HG03060 (cell line): ENCODE results near the gene SPDEF.

Experiments
- ATAC-seq: cut with Tn5 transposase; IDR thresholded peaks from one replicate; pipeline ENCODE4 v1.9.1; 2021; ENCODE audit warnings: low read depth, moderate number of reproducible peaks; ENCODE audit not compliant: unreplicated experiment

SPDEF gene

GRCh38 chr6:34556031-34556471, at the start of gene SPDEF:
SPDEF (minus strand) TSS chr6:34556329; CDS start chr6:34544455, 11,874 bp downstream.
- no peak for ATAC-seq

DNA sequence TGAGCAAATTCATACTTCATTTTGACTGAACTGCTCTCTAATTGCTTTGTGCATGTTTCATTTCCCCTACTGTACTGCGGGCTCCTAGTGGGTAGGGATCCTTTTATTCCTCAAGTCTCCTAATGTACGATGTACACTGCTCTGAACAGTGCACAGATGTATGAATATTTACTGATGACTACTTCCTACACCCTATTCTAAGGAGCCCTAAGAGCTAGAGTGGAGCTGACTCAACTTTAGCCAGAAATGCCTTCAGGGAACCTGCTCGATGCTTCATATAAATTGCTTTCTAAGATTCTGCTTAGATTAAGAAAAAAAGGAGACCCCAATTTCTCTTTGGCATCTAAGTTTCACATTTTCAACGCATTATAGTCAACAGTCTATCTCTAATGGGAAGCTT, 47.6 kb upstream of the SPDEF start:
- no peak for ATAC-seq

DNA sequence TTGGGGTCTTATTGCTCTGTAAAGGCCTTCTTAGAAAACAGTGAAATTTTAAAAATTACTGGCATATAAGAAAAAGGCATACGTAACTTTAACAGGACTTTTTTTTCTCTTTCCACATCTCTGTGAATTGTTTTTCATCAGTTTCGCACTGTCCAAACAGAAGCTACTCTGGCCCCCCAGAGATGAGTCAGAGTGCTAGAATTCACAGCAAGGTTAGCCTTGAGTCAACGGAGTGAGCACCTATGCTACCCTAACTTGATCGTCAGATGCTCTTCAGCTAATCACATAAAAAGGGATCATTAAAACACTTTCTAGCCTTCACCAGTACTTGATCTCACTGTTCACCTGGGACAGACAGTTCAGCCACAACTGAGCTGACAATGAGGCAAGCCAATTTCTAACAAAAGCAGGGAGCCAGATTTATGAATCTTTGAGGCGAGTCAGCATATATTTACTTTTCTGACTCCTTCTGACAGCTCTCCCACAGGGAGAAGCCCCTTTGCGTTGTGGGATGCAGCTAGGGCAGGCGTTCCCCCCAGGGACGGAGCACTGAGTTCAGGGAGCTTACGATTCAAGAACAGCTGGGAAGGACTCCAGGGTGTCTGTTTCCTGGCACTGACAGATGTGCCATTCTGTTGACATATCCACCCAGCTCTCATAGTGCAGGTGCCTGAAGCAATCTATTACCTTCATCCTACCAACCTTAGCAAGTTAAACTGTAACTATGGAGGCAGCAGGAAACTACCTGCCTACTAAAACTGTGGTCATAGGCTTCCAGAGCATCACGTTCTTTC, 46.4 kb upstream of the SPDEF start:
- no peak for ATAC-seq

DNA sequence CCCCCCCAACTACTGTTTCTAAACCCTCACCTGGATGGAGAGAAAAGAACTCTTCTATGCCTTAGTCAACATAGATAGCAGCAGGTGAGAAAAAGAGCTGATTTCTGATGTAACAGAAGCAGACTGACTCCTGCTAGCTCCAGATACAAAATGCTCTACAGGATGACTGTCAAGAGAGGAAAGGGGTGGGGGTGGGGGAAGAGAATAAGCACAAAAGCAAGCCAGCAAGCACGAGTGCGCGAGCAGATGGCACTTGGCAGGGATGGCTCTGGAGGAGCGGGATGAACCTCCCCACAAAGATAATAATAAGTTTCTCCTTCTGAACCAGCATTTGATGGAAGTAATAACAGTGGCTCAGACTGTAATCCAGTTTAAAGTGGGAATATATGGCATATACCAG, 45.6 kb upstream of the SPDEF start:
- ATAC-seq: no peak

- no peak for ATAC-seq
These were observed 44.7 kb upstream of the SPDEF start for GRCh38 chr6:34600796-34601195.

DNA sequence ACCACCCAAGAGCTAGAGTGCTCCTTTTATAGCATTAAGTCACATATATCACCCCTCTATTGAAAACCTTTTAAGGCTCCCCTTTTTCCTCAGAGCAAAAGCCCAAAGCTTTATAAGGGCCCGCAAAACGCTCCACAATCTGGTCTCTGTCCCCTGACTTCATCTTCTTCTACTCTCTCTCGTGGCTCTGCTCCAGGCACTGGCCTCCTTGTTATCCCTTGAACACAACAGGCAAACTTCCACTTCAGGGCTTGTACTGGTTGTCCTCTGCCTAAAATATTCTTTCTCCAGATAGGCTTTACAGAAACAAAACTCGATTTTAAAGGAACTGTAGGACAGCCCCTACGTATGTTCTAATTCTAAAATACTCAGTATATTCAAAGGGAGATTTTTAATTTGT, 44.0 kb upstream of the SPDEF start:
- no peak for ATAC-seq

GRCh38 chr6:34598712-34599111, 42.6 kb upstream of the SPDEF start:
- ATAC-seq: no peak

DNA sequence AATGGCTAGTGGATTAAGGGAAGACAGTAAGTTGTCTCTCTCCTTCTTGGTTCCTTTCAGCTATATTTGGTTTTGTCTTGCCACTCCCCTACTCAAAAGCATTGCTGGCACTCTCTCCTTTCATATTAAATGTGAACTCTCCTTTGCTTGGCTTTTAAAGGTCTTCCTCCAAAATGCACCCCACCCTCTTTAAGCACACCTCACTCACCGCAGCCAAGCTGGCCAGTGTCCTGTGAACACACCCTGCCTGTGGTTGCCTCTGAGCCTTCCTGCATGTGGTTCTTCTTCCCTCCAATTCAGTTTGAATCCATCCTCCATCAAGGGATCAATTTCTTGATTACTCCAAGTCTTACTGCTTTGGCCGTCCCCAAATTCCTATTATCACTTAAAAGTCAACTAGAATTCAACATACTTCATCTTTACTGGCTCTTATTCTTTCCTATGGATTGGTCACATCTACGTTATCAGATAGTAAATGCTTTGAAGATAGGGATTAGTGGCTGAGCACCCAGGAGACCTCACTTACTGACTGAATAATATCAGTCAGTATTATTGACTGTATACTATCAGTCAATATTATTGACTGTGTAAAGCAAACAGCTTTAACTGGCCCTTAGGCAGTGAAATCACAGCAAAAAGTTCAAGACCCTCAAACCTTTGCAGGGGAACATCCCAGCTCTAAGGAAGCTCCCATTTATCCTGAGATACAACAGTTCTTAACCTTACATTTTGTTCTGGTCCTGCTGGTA, 41.6 kb upstream of the SPDEF start:
- no peak for ATAC-seq

GRCh38 chr6:34596798-34597197, 40.7 kb upstream of the SPDEF start:
- no peak for ATAC-seq

GRCh38 chr6:34595332-34596184, 39.4 kb upstream of the SPDEF start:
- ATAC-seq: no peak

- ATAC-seq: no peak
These were observed 37.6 kb upstream of the SPDEF start for GRCh38 chr6:34593701-34594100.

DNA sequence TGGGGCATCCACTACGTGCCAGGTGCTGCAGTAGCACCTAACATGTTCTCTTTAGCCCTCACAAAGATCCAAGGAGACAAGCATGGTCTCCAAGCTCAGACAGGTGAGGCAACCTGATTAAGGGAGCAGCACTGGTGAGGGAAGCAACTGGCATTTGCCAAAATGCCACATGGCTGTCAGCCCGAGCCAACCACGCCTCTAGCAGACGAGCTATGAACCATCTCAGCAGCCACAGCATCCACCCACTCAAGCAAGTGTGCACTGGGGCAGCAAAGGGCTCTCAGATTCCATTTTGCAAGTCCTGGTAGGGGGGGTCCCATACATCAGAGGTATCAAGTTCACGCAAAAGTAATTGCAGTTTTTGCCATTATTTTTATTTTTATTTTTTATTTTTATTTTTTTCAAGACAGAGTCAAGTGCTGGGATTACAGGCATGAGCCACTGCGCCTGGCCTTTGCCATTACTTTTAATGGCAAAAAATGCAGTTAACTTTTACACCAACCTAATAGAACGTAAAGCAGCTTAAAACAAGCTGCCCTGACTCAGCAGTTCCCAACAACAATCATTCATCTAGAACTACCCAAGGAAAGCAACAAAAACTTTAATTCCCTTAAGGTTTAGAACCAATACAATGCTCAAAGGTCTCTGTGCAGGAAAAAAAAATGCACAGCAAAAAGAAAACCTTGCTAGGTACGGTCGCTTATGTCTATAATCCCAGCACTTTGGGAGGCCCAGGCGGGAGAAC, 36.3 kb upstream of the SPDEF start:
- ATAC-seq: no peak

- no peak for ATAC-seq
These were observed 33.6 kb upstream of the SPDEF start for GRCh38 chr6:34589691-34590090.

DNA sequence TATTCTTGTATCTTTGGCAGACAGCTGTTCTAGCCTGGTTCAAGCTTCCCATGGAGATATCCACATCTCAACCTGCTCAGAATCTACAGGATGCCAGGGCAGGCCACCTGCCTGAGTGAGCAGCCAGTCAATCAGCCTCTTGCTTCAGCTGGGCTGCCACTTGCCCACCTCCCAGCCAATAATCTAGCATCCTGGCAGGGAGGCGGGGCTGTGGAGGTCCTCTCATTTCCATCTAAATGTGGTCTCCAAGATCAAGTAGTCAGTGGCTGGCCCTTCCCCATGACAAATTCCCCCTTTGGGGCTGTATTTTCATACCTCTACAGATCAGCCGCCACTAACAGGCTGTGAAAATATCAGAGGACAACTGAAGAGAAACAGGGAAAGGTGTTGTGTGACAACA, 33.0 kb upstream of the SPDEF start:
- no peak for ATAC-seq

DNA sequence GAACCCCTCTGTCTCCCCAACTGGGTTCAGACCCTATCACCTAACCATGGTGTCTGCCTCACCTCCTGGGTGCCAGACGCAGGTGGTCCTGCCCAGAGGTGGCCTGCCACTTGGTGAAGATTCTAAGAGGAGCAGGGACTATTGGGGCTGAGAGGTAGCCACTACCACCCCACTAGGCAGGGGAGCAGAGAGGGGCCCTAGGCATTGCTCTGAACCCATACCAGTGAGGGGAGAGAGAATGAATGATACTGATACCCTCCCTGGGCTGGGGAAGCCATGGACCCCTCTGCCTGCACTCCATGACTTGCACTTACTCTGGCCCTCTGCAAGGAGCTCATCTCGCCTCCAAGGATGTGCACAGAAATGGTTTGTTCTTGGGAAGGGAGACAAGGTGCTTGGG, 31.7 kb upstream of the SPDEF start:
- ATAC-seq: no peak

DNA sequence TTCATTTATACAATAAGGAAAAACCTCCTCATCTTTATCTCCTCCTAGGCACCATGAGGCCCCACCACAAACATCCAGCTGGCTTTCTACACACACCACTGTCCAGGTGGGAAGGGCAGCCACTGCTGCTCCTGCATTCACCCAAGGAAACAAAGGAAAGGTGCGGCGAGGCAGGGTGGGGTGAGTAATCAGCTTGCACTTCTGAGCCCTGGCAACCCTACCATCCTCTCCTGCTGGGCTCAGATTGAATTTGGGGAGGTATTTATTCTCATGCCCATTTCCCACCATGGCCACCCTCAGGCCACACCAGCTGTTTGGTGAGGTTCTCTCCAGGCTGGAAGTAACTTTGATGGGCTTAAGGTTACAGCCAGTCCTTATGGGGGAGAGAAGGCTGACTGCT, 31.2 kb upstream of the SPDEF start:
- ATAC-seq: no peak

GRCh38 chr6:34586327-34587040, 30.4 kb upstream of the SPDEF start:
- ATAC-seq: no peak

- ATAC-seq: no peak
These were observed 29.5 kb upstream of the SPDEF start for GRCh38 chr6:34585512-34586061.

GRCh38 chr6:34585108-34585507, 29.0 kb upstream of the SPDEF start:
- ATAC-seq: no peak
